K562 (cell line): ENCODE data around the gene WDR86. TPM values are rescaled to one million over a fixed set of nuclear protein-coding genes. Genes with fewer than 3 reads are reported as not detected.

Experiments used
- ADNP ChIP-seq: fragments of 200-800 bp; sonication (Bioruptor generic); IDR thresholded peaks from 2 replicates; pipeline ENCODE4 v1.6.1; 2016; ENCODE audit warnings: missing genetic modification characterization, missing compliant biosample characterization
- ARID2 ChIP-seq: fragments of 450-650 bp; IDR thresholded peaks from 2 replicates; pipeline ENCODE4 v1.6.1; 2017; ENCODE audit warnings: antibody characterized with exemption, mild to moderate bottlenecking
- CSDE1 ChIP-seq, 2 experiments: fragments of 450-650 bp; IDR thresholded peaks; 2 replicates each; pipeline ENCODE4 v1.6.1; 2016; ENCODE audit warnings: mild to moderate bottlenecking in 1 of 2
- EWSR1 ChIP-seq: fragments of 450-650 bp; IDR thresholded peaks from 2 replicates; pipeline ENCODE4 v1.6.1; 2018; ENCODE audit warnings: borderline replicate concordance, mild to moderate bottlenecking, low read depth, moderate library complexity; ENCODE audit not compliant: partially characterized antibody
- FOXM1 ChIP-seq, 2 experiments: fragments of 450-650 bp in 1 of 2; sonication (generic) in 1 of 2; formaldehyde crosslinking in 1 of 2; IDR thresholded peaks; 2 replicates each; pipeline versions ENCODE4 v1.6.1 to v1.9.0; 2017 to 2022; ENCODE audit warnings: low read depth in 2 of 2, mild to moderate bottlenecking in 2 of 2, missing genetic modification reagents in 1 of 2, moderate library complexity in 1 of 2
- HMG20A ChIP-seq: fragments of 450-650 bp; formaldehyde crosslinking; conservative IDR thresholded peaks from 2 replicates; pipeline ENCODE4 v1.4.0; 2020; ENCODE audit warnings: mild to moderate bottlenecking, mixed read lengths
- L3MBTL2 ChIP-seq: fragments of 450-650 bp; IDR thresholded peaks from 2 replicates; pipeline ENCODE4 v1.6.1; 2016; ENCODE audit warnings: mild to moderate bottlenecking, moderate library complexity
- MCM7 ChIP-seq, 2 experiments: fragments of 450-650 bp; IDR thresholded peaks; 2 replicates each; pipeline ENCODE4 v1.6.1; 2016 to 2018
- NFIC ChIP-seq: fragments of 450-650 bp; IDR thresholded peaks from 2 replicates; pipeline ENCODE4 v1.6.1; 2017; ENCODE audit warnings: mild to moderate bottlenecking, inconsistent platforms
- NFYB ChIP-seq: IDR thresholded peaks from 2 replicates; pipeline ENCODE4 v1.6.1; 2011; ENCODE audit warnings: mild to moderate bottlenecking, moderate library complexity; ENCODE audit not compliant: insufficient read length; ENCODE audit errors: extremely low read depth
- PHF21A ChIP-seq: fragments of 450-650 bp; IDR thresholded peaks from 2 replicates; pipeline ENCODE4 v1.6.1; 2017; ENCODE audit warnings: low read depth, borderline replicate concordance
- POLR2AphosphoS2 ChIP-seq: IDR thresholded peaks from 2 replicates; pipeline ENCODE4 v1.6.1; 2012; ENCODE audit warnings: low read length, improper control_type of control experiment
- SMAD2 ChIP-seq: fragments of 150-350 bp; IDR thresholded peaks from 2 replicates; pipeline ENCODE4 v1.6.1; 2014; ENCODE audit warnings: low read depth, mild to moderate bottlenecking, low read length
- TAF9B ChIP-seq: fragments of 450-650 bp; IDR thresholded peaks from 2 replicates; pipeline ENCODE4 v1.6.1; 2018; ENCODE audit warnings: mild to moderate bottlenecking; ENCODE audit not compliant: partially characterized antibody
- TBL1XR1 ChIP-seq, 2 experiments: IDR thresholded peaks; 2 replicates each; pipeline ENCODE4 v1.6.1; 2012; ENCODE audit warnings: improper control_type of control experiment in 2 of 2, low read length in 2 of 2, mild to moderate bottlenecking in 1 of 2
- ZBED1 ChIP-seq: IDR thresholded peaks from 2 replicates; pipeline ENCODE4 v1.6.1; 2014
- ZBTB17 ChIP-seq: fragments of 450-650 bp; formaldehyde crosslinking; IDR thresholded peaks from 2 replicates; pipeline ENCODE4 v1.4.0; 2020; ENCODE audit warnings: mild to moderate bottlenecking
- ZNF212 ChIP-seq: fragments of 450-650 bp; formaldehyde crosslinking; IDR thresholded peaks from 2 replicates; pipeline ENCODE4 v1.4.0; 2020; ENCODE audit warnings: mild to moderate bottlenecking
- ZNF76 ChIP-seq: fragments of 250-450 bp; sonication (Bioruptor Pico); IDR thresholded peaks from 2 replicates; pipeline ENCODE4 v1.4.0; 2020; ENCODE audit warnings: mild to moderate bottlenecking, moderate library complexity, borderline replicate concordance
- ZNF830 ChIP-seq: fragments of 250-450 bp; sonication (Bioruptor Pico); IDR thresholded peaks from 2 replicates; pipeline ENCODE4 v1.5.0; 2021; ENCODE audit warnings: mild to moderate bottlenecking
- ZZZ3 ChIP-seq: fragments of 450-650 bp; IDR thresholded peaks from 2 replicates; pipeline ENCODE4 v1.6.1; 2016; ENCODE audit warnings: antibody characterized with exemption, mild to moderate bottlenecking, moderate library complexity
- polyA plus RNA-seq, 8 experiments: library from polyadenylated mRNA; depleted of rRNA in 4 of 8; stranded (reverse) in 5 of 8; unstranded in 3 of 8; fragments of >200 nt; fragmentation: Nextera tagmentation in 2 of 8; fragmentation: Illumina TruSeq in 1 of 8; extraction: Ambion mirVana in 2 of 8; extraction: Trizol in 1 of 8; gene quantifications; 2 replicates each; pipeline versions ENCODE4 v1.2.1 to v1.2.3, GENCODE V29; 2011 to 2014; ENCODE audit warnings: inconsistent platforms in 1 of 8, missing spikeins in 1 of 8
- total RNA-seq, 7 experiments: library from RNA; depleted of rRNA in 6 of 7; stranded (reverse); fragments of >200 nt in 6 of 7; fragmentation: Illumina TruSeq in 2 of 7; extraction: Trizol in 2 of 7; gene quantifications; 2 replicates each; pipeline versions ENCODE4 v1.2.1 to v1.2.3, GENCODE V29; 2011 to 2021; ENCODE audit warnings: low replicate concordance in 1 of 7
- TF ChIP-seq, protein P1 (sequence below): fragments of 450-650 bp; conservative IDR thresholded peaks from 2 replicates; pipeline ENCODE4 v1.6.1; 2016; ENCODE audit warnings: missing genetic modification characterization, low read depth, mild to moderate bottlenecking, control low read depth, missing compliant biosample characterization
- TF ChIP-seq, protein P2 (sequence below): sonication (generic); formaldehyde crosslinking; IDR thresholded peaks from 2 replicates; pipeline ENCODE4 v1.9.0; 2022; ENCODE audit warnings: mild to moderate bottlenecking, missing genetic modification reagents
- TF ChIP-seq, protein P3 (sequence below): fragments of 450-650 bp; IDR thresholded peaks from 2 replicates; pipeline ENCODE4 v1.6.1; 2017; ENCODE audit warnings: antibody characterized with exemption, mild to moderate bottlenecking

Gene WDR86
- total and polyA plus RNA-seq, 9 of the 15 experiments (the other 6 are each of a cell fraction or from before 2014, with no cell fraction given), result 0.24 TPM; not detected in 8

- TF ChIP-seq, protein P1, sequence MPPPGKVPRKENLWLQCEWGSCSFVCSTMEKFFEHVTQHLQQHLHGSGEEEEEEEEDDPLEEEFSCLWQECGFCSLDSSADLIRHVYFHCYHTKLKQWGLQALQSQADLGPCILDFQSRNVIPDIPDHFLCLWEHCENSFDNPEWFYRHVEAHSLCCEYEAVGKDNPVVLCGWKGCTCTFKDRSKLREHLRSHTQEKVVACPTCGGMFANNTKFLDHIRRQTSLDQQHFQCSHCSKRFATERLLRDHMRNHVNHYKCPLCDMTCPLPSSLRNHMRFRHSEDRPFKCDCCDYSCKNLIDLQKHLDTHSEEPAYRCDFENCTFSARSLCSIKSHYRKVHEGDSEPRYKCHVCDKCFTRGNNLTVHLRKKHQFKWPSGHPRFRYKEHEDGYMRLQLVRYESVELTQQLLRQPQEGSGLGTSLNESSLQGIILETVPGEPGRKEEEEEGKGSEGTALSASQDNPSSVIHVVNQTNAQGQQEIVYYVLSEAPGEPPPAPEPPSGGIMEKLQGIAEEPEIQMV (tag), result 0 out of 2 replicates have a peak, but pooled peaks have one; percentile 36
- TF ChIP-seq NFYB (no peak), CSDE1 (IDR thresholded peaks at IDR 0.05) (no peak), TAF9B (no peak), POLR2AphosphoS2 (no peak), ZZZ3 (no peak), SMAD2 (no peak), PHF21A (no peak), ZNF830 (CRISPR knock-in tag) (no peak), ARID2 (no peak), ADNP (tag) (no peak), FOXM1 (IDR thresholded peaks at IDR 0.05; ENCODE audit: low read depth) (no peak), FOXM1 (CRISPR knock-in tag; IDR thresholded peaks at IDR 0.05; ENCODE audit: low read depth) (no peak), ZBTB17 (no peak), ZBED1 (no peak), MCM7 (IDR thresholded peaks at IDR 0.05) (no peak), ZNF76 (no peak), L3MBTL2 (no peak), HMG20A (CRISPR knock-in tag) (no peak), ZNF212 (CRISPR knock-in tag) (no peak), TBL1XR1 (IDR thresholded peaks at IDR 0.05; ENCODE audit: low read length in 2 of 2) (no peak), EWSR1 (no peak), NFIC (no peak)
- TF ChIP-seq, protein P2, sequence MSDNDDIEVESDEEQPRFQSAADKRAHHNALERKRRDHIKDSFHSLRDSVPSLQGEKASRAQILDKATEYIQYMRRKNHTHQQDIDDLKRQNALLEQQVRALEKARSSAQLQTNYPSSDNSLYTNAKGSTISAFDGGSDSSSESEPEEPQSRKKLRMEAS, result no peak
- TF ChIP-seq, protein P3, sequence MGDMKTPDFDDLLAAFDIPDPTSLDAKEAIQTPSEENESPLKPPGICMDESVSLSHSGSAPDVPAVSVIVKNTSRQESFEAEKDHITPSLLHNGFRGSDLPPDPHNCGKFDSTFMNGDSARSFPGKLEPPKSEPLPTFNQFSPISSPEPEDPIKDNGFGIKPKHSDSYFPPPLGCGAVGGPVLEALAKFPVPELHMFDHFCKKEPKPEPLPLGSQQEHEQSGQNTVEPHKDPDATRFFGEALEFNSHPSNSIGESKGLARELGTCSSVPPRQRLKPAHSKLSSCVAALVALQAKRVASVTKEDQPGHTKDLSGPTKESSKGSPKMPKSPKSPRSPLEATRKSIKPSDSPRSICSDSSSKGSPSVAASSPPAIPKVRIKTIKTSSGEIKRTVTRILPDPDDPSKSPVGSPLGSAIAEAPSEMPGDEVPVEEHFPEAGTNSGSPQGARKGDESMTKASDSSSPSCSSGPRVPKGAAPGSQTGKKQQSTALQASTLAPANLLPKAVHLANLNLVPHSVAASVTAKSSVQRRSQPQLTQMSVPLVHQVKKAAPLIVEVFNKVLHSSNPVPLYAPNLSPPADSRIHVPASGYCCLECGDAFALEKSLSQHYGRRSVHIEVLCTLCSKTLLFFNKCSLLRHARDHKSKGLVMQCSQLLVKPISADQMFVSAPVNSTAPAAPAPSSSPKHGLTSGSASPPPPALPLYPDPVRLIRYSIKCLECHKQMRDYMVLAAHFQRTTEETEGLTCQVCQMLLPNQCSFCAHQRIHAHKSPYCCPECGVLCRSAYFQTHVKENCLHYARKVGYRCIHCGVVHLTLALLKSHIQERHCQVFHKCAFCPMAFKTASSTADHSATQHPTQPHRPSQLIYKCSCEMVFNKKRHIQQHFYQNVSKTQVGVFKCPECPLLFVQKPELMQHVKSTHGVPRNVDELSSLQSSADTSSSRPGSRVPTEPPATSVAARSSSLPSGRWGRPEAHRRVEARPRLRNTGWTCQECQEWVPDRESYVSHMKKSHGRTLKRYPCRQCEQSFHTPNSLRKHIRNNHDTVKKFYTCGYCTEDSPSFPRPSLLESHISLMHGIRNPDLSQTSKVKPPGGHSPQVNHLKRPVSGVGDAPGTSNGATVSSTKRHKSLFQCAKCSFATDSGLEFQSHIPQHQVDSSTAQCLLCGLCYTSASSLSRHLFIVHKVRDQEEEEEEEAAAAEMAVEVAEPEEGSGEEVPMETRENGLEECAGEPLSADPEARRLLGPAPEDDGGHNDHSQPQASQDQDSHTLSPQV, result no peak
Observed at GRCh38 chr7:151349507-151349853, 60.4 kb downstream of the WDR86 start (continued).
